Ovary (tissue), 9 donors: ENCODE results near the gene MYL5. TPM values are rescaled to one million over a fixed set of nuclear protein-coding genes. Genes with fewer than 3 reads are reported as not detected.
A peak's percentile ranks its signal among the peaks of the same experiment; 100 is the strongest.

Experiments used
- DNase-seq, 5 donors: peaks; one replicate each; pipeline ENCODE4 v3.0.0-alpha.2; 2019 to 2020
- H3K27ac ChIP-seq, 2 donors: fragments of 200-600 bp; one replicate each; pipeline versions ENCODE4 v1.5.1 to v1.8.0; 2019 to 2022
- H3K27me3 ChIP-seq: fragments of 200-600 bp; one replicate; pipeline ENCODE4 v1.8.0; 2022
- H3K36me3 ChIP-seq: fragments of 200-600 bp; sonication (generic); one replicate; pipeline ENCODE4 v1.5.1; 2019
- H3K4me1 ChIP-seq: one replicate; pipeline ENCODE4 v1.8.1; 2013; ENCODE audit warnings: mild to moderate bottlenecking, moderate library complexity; ENCODE audit not compliant: insufficient read depth
- H3K4me3 ChIP-seq: fragments of 200-600 bp; sonication (generic); one replicate; pipeline ENCODE4 v1.5.1; 2017
- H3K9me3 ChIP-seq, 2 donors: fragments of 200-600 bp in 1 of 2; sonication (generic) in 1 of 2; one replicate each; pipeline versions ENCODE4 v1.5.1 to v1.8.1; 2013 to 2019; ENCODE audit warnings: mild to moderate bottlenecking in 1 of 2, moderate library complexity in 1 of 2
- CTCF ChIP-seq, 3 donors: fragments of 450-650 bp in 2 of 3; fragments of 200-600 bp in 1 of 3; IDR thresholded peaks; one replicate each; pipeline versions ENCODE4 v1.5.1 to v1.8.0; 2016 to 2022; ENCODE audit warnings: antibody characterized with exemption in 3 of 3, mild to moderate bottlenecking in 1 of 3
- EP300 ChIP-seq: sonication (generic); formaldehyde crosslinking; IDR thresholded peaks from one replicate; pipeline ENCODE4 v1.6.1; 2017; ENCODE audit warnings: antibody characterized with exemption
- POLR2A ChIP-seq: fragments of 450-650 bp; IDR thresholded peaks from one replicate; pipeline ENCODE4 v1.6.1; 2017; ENCODE audit warnings: antibody characterized with exemption, mild to moderate bottlenecking, moderate library complexity
- WGBS, 3 donors: extraction: QIAGEN DNeasy Blood & Tissue Kit in 1 of 3; methylation state at CpG; one replicate each; pipeline versions ENCODE4 v1.1.5 to v1.1.7; 2013 to 2017; 5-methylcytosine and 5-hydroxymethylcytosine counted together
- intact Hi-C, 4 donors: fragments of 100-400 bp; cut with DNase I; formaldehyde crosslinking; loops; one replicate each; pipeline versions ENCODE4 v1.11.0 to v1.15.1; 2022 to 2023
- polyA plus RNA-seq, 2 donors: library from polyadenylated mRNA; stranded (reverse); fragments of 200-250 nt in 1 of 2; fragments of 350-450 nt in 1 of 2; fragmentation: Illumina TruSeq in 1 of 2; extraction: RNeasy Lipid Tissue Mini Kit (QIAGEN cat#74804) in 1 of 2; gene quantifications; one replicate each; pipeline ENCODE4 v1.2.3, GENCODE V29; 2013 to 2014
- total RNA-seq, 7 donors: library from RNA; depleted of rRNA in 2 of 7; stranded (reverse); fragments of >200 nt in 2 of 7; fragmentation: NEBNext Ultra II Directional in 3 of 7; extraction: Animal tissue kit (Norgen Biotek cat#: 25700) in 3 of 7; gene quantifications; one replicate each; pipeline versions ENCODE4 v1.1.0 to v1.2.4, GENCODE V29; 2016 to 2023
- donor health status: DM: no; HTN: no; CAD: no; lungs with moderate emphysema.
- donor health status: DM: no; HTN: no; CAD: no.
- donor health status: Bipolar disorder and iron deficiency.
- donor health status: DM: yes; HTN: yes; CAD: no.
- donor health status: DM: no; HTN: no; CAD: no.
- donor health status: DM: yes; HTN: yes; CAD: no.

The MYL5 gene
- total and polyA plus RNA-seq, 9 donors: 4.0 to 18.3 (median 9.3) TPM

GRCh38 chr4:721261-722168 is 47.2 kb downstream of the MYL5 start:
- 17 to 29% (median 17%) methylated on average over 31 of the region's 31 CpGs for WGBS, 3 donors
- no peak overlapping the region for H3K4me3 ChIP-seq
- DNase-seq: peak; percentile 57 to 85 (median 82)

GRCh38 chr4:722169-722725 is 47.9 kb downstream of the MYL5 start:
- TF ChIP-seq CTCF (IDR thresholded peaks at IDR 0.05) (no peak), POLR2A (no peak), EP300 (no peak)
- intact Hi-C loops: no loop called here
- Histone ChIP-seq H3K4me3 (no peak overlapping the region), H3K27ac (peak overlapping the region in 1 of 2 donors; percentile 62), H3K27me3 (no peaks in the 10 kb centered on the region), H3K4me1 (peaks cover 42% of the 10 kb centered on the region), H3K36me3 (no peaks in the 10 kb centered on the region), H3K9me3 (no peaks in the 10 kb centered on the region)
- DNase-seq: no peak
- WGBS, 3 donors: 72 to 81% (median 73%) methylated on average over 46 to 47 of the region's 47 CpGs

More at GRCh38 chr4:721261-722168, 47.2 kb downstream of the MYL5 start:
- Histone ChIP-seq H3K27me3 (no peaks in the 10 kb centered on the region), H3K27ac (peak overlapping the region; percentile 61 to 62), H3K36me3 (no peaks in the 10 kb centered on the region), H3K4me1 (peaks cover 40% of the 10 kb centered on the region), H3K9me3 (no peaks in the 10 kb centered on the region)
- intact Hi-C loops: no loop called here
- no peak for TF ChIP-seq CTCF (IDR thresholded peaks at IDR 0.05)
- no peak for TF ChIP-seq POLR2A
- no peak for TF ChIP-seq EP300

- H3K9me3 ChIP-seq: no peaks in the 10 kb centered on the region
- peak overlapping the region in 1 of 2 donors; percentile 75 for H3K27ac ChIP-seq
- DNase-seq: peak in 1 of 5 donors; percentile 47
- no peak overlapping the region for H3K4me3 ChIP-seq
- TF ChIP-seq POLR2A (no peak), EP300 (no peak), CTCF (IDR thresholded peaks at IDR 0.05) (no peak)
- H3K27me3 ChIP-seq: no peaks in the 10 kb centered on the region
- WGBS, 3 donors: 91 to 96% (median 92%) methylated on average over 61 of the region's 61 CpGs
- no peaks in the 10 kb centered on the region for H3K36me3 ChIP-seq
- intact Hi-C loops: no loop called here
- peaks cover 42% of the 10 kb centered on the region for H3K4me1 ChIP-seq
These were observed 48.6 kb downstream of the MYL5 start for GRCh38 chr4:722851-723360.

- Histone ChIP-seq H3K27me3 (no peaks in the 10 kb centered on the region), H3K9me3 (no peaks in the 10 kb centered on the region), H3K4me3 (no peak overlapping the region), H3K4me1 (peaks cover 41% of the 10 kb centered on the region), H3K27ac (peak overlapping the region; percentile 40 to 75), H3K36me3 (no peaks in the 10 kb centered on the region)
- 23 to 63% (median 28%) methylated on average over 28 of the region's 28 CpGs for WGBS, 3 donors
- TF ChIP-seq CTCF (IDR thresholded peaks at IDR 0.05): no peak
- TF ChIP-seq POLR2A: no peak
- no peak for TF ChIP-seq EP300
- peak; percentile 45 to 81 (median 69) for DNase-seq
- intact Hi-C loops: no loop called here
These were observed 49.6 kb downstream of the MYL5 start for GRCh38 chr4:723751-724530.
